Left renal cortex interstitium (tissue), 4 donors: ENCODE data around the gene RARG. TPM values are rescaled to one million over a fixed set of nuclear protein-coding genes. Genes with fewer than 3 reads are reported as not detected.
A peak's percentile ranks its signal among the peaks of the same experiment; 100 is the strongest.

Experiments
- DNase-seq, 4 donors: peaks; one replicate each; pipeline ENCODE4 v3.0.0-alpha.2; 2013; ENCODE audit warnings: low read depth in 4 of 4, low spot score in 2 of 4, missing footprints in 1 of 4
- polyA plus RNA-seq, 4 donors: library from polyadenylated mRNA; unstranded; fragments of 120-200 nt; gene quantifications; one replicate each; pipeline ENCODE4 v1.2.1, GENCODE V29; 2013; ENCODE audit not compliant: insufficient read length in 4 of 4

Gene RARG
- polyA plus RNA-seq, result 10 to 100 TPM; 27.5 to 39.6 (median 36.5) TPM

GRCh38 chr12:53231921-53232645, at the start of gene RARG:
Gene RARG, minus strand, starts transcription at chr12:53232209. Its CDS starts 4,664 bp downstream, at chr12:53227545.
- no peak for DNase-seq

- DNase-seq, result no peak
Observed at GRCh38 chr12:53279888-53280498, 48.0 kb upstream of the RARG start.

GRCh38 chr12:53279283-53279869, 47.4 kb upstream of the RARG start:
- DNase-seq, result no peak

GRCh38 chr12:53277981-53278380, 46.0 kb upstream of the RARG start:
- no peak for DNase-seq

- no peak for DNase-seq
Observed at GRCh38 chr12:53276511-53276910, 44.5 kb upstream of the RARG start.

GRCh38 chr12:53274445-53274844, 42.4 kb upstream of the RARG start:
- DNase-seq, result no peak

GRCh38 chr12:53268630-53269562, 36.9 kb upstream of the RARG start:
- DNase-seq, result no peak

GRCh38 chr12:53267999-53268629, 36.1 kb upstream of the RARG start, which contains the start of gene ESPL1:
Gene ESPL1, plus strand, starts transcription at chr12:53268299. Its CDS starts 468 bp downstream, at chr12:53268767.
- peak; percentile 62 to 80 (median 78) for DNase-seq

- DNase-seq, result no peak
Observed at GRCh38 chr12:53267306-53267998, 35.4 kb upstream of the RARG start.

- no peak for DNase-seq
Observed at GRCh38 chr12:53265783-53266182, 33.8 kb upstream of the RARG start.

GRCh38 chr12:53259891-53260290, 27.9 kb upstream of the RARG start:
- no peak for DNase-seq

- no peak for DNase-seq
Observed at GRCh38 chr12:53258541-53259539, 26.8 kb upstream of the RARG start.

- no peak for DNase-seq
Observed at GRCh38 chr12:53255996-53256395, 24.0 kb upstream of the RARG start.

- no peak for DNase-seq
Observed at GRCh38 chr12:53254816-53255545, 23.0 kb upstream of the RARG start.

- no peak for DNase-seq
Observed at GRCh38 chr12:53253298-53253697, 21.3 kb upstream of the RARG start.

- DNase-seq, result no peak
Observed at GRCh38 chr12:53252349-53252916, 20.4 kb upstream of the RARG start.
